HL-60/S4 treated with retinoic acid at 250 ng/mL for 4 days and 3 days (cell line): Measurements from ENCODE around the gene CCDC92B.

Source experiments
- in situ Hi-C: fragments of 300-500 bp; cut with MboI; formaldehyde crosslinking; loops from 2 replicates; pipeline ENCODE4 v1.7.0; 2022; ENCODE audit warnings: low sequenced_read_pairs

CCDC92B gene

DNA sequence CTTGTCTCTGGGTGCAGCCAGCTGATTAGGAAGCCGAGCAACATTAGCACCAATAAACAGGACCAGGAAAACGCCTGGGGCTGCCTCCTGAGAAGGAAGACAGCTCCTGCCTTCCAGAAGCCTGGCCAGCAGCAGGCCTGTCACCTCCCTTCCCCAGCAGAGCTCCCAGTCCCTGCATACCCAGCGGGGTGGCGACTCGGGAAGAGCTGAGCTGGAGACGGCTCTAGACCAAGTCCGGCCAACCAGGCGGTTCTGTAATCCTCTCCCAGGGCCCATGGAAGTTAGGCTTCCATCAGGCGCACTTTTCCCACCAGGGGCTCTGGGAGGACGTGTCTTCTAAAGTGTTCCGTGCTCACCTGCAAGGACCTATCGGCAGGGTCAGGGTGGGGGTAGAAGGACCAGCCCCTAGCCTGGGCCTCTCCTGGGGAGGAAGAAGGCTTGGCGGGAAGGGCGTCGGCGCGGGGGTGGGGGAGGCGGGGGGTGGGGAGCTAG lies 25.9 kb downstream of the CCDC92B start:
- in situ Hi-C loops = no loop called here

DNA sequence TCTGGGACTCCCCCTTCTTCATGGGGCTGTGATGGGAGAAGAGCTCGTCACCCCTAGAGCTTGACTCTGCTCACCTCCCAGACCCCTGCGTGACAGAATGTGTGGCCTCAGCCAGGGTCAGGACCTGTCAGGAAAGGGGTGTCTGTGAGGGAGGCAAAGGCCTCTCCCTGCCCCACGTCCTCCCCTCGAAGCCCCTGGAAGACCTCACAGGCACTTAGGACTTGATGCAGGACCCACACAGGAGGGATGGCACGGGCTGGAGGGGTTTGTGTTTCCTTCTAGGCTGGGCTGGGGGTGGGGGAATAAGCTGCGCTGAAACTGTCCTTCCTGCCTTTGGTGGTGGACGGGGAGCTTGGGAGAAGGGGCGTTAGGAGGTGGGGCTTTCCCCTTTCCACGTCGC lies 26.8 kb downstream of the CCDC92B start:
- in situ Hi-C loops = no loop called here

DNA sequence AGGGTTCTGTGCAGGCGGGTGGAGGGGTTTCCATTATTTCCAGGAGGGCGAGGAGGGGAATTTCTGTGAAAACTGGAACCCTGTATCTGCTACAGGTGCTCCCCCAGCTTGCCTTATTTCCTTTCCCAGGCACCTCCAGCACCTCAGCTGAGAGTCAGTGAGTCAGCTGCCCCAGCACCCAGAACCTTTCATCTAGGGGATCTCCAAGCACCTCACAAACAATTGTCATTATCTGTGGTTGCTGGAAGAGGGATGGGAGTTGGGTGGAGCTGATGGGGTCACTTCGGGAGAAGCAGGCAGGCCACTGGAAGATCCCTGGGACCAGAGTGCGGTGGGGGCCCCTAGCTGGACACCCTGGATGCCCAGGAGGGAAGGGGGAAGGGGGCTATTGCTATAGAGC lies 27.8 kb downstream of the CCDC92B start:
- in situ Hi-C loops = no loop called here

DNA sequence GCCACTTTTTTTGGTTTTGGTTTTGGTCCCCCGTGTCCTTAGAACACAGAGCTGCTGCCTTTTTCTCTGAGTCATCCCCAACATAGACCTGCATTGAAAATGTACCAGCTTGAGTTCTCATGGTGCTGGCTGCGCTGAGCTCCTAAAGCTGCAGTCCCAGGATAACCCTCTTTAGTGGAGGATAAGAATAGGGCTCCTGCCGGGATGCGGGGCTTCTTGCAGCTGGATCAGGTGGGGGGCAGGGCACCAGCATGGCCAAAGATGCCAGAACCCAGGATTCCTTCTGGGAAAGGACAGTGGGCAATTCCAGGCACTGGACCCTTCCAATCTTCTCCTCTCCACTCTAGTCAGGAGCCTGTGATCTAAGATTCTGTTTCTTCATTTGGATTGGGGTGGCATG lies 29.6 kb downstream of the CCDC92B start:
- in situ Hi-C loops = no loop called here

DNA sequence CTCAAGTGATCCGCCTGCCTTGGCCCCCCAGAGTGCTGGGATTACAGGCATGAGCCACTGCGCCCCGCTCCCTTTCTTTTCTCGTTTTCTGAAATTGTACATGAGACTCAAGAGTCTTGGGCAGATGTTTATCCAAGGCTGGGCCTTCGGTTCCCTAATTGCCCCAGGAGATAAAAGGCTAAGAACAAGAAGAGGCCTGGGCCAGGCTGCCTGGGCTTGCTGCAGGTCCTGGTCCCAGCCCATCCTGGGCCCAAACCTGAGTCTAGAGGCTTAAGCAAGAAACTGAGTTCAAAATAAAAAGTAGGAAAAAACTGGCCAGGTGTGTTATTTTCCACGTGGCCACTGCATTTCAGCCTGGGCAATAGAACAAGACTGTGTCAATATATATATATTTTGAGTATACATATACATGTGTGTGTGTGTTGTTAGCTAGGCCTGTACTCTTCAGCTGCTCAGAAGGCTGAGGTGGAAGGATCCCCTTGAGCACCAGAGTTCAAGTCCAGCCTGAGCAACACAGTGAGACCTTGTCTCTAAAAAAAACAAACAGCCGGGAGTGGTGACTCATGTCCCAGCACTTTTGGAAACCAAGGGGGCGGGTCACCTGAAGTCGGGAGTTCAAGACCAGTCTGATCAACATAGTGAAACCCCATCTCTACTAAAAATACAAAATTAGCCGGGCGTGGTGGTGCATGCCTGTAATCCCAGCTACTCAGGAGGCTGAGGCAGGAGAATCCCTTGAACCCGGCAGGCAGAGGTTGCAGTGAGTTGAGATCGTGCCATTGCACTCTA lies 31.1 kb downstream of the CCDC92B start:
- in situ Hi-C loops = no loop called here

DNA sequence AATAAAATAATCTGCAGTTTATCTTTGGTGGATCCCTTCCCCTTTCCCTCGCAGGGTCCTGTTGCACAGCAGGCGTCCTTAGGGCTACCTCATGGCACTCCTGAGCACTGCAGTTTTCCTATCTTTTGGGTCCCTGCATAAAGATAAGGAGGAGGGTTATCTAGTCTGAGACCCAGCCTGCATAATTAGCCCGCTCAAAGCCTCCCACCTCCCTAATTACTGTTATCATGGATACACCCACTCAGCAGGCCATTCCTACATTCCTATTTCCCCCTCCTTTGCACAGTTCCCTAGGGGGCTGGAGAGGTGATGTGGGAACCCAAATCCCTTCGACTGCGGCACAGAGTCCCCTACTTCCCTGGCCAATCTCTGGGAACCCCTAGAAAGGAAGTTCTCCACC lies 32.8 kb downstream of the CCDC92B start:
- in situ Hi-C loops = no loop called here

DNA sequence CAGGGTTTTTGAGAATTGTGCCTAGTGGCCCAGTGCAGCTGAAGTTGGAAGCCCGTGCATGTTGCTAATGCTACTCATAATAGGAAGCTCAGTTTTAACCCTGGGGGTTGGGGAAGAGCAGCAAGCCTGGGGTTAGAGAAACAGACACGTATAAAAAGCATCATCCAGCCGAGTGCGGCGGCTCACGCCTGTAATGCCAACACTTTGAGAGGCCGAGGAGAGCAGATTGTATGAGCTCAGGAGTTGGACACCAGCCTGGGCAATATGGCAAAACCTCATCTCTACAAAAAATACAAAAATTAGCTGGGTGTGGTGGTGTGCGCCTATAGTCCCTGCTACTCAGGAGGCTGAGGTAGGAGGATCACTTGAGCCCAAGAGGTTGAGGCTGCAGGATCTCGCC lies 35.6 kb downstream of the CCDC92B start:
- in situ Hi-C loops = no loop called here

DNA sequence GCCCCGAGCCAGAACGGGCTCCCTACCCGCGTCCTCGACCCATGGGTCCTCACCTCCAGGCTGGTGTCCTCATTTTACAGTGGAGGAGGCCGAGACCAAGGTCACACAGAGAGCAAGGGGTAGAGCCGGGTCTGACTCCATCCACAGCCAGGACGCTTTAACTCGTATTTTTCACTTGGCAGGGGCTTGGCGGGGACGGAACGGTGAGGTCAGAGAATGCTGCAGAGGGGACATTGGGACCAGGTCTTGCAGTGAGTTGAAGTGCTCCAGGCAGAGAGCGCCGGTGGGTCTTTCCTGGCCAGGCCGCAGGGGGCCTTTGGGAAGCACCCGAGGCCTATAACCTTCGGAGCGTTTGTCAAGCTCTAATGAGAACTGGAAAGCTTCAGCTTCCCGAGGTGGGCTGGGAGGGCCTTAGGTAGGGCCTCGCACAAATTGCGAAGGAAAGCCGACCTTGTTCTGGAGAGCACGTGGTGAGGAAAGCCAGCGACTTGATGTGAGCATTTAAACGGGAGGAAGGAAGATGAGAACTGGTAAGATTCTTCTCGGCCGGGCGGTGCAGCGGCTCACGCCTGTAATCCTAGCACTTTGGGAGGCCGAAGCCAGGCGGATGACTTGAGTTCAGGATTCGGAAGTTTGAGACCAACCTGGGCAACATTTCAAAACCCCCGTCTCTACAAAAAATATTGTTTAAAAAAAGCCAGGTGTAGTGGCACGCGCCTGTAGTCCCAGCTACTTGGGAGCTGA lies 37.0 kb downstream of the CCDC92B start:
- in situ Hi-C loops = no loop called here

DNA sequence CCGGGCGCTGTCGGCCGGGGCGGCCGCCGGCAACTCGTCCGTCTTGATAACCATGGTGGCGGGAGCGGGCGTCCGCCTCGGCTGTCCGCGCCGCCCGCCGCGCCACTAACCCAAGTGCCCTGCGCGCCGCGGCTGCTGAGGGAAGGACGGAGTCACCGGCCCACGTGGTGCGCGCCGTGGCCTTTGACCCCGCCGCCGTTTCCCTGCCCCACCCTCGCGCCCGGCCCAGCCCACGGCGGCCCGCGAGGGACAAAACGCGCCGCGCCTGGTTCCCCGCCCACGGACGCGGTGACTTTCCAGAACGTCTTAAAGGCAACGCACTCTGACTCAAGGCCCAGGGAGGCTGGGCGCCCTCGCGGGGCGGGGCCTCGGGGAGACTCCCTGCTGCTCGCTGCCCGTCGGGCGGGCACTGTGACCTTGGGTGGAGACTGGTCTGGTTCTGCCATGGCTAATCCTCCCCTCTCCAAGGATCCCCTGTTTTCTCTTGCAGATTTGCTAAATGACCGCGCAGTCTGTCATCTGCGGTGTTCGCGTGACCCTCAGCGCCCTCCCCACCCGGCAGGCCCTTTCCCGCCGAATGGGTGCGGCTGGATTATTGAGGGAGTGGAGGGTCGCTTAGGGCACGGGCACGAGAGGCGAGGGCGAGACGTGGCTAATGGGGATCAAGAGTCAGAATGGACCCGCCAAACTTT lies 37.7 kb downstream of the CCDC92B start, which contains the start of gene CLUH:
TSS of gene CLUH (minus strand) at position 157 of the 692 bp plus-strand sequence. CDS start at position 54, 103 bp downstream.
- in situ Hi-C loops = no loop called here

DNA sequence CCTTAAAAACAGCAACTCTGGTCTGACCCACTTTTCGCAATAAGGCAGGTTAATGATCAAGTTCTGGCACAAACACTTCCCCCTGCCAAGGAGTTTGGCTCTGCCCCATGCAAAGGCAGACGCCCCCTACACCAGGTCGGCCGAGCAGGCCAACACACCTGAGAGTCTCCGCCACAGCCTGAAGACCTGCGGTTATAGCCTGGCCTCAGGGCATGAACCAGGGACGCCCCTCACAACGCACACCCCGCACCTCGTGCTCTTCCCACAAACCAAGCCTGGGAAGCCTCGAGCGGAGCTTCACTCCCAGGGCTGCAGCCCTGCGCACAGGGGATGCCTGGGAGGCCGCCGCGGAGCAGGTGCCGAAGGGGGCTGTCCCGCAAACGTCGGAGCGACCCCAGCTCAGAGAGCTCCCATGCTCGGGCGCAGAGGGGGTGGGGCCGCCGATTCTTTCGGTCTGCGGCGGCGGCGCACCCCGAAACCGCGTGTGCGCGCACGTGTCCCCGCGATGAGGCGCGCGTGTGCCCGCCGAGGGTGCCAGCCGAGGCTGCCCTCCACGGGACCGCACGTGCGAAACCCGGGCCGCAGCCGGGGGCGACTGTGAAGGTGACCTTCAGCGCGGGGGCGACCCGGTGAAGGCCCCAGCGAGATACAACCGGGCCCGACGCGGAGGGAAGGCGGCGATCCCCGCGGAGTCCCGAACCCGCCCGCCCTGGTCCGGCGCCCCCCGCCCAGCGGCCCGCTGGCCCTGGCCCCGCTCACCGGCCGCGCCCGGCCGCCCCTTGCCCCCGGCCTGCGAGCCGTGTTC lies 38.4 kb downstream of the CCDC92B start:
- in situ Hi-C loops = no loop called here

DNA sequence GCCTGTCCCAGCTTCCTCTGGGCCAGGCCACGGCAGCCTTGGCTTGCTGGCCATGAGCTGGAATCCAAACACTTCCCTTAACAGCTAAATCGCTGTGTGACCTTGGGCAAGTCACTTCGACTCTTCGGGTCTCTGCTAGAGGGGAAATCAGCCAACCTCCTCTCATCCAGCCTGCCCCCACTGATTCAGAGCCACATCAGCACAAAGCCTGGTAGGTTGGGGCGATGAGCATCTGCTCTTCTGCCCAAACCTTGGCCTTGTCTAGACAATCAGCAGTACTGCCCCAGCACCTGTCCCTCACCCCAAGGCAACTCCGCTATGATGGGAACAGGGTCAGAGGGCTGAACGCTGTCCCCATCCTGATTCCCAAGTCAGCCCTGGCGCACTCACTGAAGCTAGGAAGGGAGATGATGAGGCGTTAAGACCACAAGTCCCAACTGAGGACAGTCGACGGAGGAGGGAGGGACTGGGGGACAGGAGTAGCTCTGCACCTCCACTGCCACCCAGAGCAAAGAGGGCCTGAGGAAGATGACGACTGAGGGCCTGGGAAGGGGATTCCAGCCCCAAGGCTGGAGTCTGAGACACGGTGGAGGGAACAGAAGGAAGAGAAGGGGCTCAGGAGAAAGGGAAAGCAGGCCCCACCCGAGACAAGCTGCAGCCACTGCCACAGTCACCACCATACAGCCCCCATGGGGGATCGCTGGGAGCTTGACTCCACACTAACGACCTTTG lies 39.2 kb downstream of the CCDC92B start:
- in situ Hi-C loops = no loop called here

DNA sequence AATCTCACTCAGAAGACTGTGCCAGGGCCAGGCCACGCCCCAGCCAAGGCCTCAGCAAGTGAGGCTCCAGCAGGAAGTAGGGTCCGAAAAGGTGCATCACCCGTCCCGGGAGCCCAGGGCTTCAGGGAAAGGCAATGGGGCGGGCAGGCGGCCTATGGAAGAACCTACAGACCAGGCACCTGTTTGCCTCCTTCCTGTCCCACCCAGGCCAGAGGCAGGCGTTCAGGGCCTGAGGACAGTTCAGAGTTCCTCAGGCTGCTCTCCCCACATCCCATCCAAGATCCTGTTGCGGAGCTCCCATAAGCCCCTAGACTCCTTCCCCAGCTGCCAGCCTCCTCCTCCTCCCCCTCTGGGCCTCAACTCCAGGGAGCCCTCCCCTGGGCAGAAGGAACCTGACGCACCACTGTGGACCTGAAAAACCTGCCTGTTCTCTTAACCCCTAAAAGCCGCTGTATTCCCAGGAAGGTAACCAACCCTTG lies 40.2 kb downstream of the CCDC92B start:
- in situ Hi-C loops = no loop called here

DNA sequence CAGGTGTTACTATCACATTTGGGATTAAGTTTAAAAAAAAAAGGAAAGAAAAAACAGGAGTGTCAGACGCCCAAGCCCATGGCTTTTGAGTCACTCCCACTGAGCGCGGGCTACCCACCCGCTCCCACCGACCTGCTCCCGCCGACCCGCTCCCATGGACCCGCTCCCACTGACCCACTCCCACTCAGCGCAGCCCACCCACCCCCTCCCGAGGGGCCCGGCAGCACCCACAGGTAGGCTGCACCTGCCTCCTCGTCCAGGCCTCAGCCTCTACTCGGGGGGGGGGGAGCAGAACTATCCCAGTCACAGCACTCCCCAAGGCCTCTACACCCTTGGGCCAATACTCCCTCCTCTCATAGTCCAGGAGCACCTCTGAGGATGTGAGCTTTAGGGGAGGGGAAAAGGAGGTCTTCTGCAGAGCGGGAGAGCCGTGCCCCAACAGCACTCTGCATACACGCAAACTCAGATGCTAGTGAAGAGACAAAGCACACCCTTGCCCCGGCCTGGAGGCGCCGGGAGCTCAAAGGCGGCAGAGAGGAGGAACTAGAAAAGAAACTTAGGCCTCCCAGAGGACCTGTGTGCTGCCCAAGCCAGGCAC lies 40.8 kb downstream of the CCDC92B start:
- in situ Hi-C loops = no loop called here

DNA sequence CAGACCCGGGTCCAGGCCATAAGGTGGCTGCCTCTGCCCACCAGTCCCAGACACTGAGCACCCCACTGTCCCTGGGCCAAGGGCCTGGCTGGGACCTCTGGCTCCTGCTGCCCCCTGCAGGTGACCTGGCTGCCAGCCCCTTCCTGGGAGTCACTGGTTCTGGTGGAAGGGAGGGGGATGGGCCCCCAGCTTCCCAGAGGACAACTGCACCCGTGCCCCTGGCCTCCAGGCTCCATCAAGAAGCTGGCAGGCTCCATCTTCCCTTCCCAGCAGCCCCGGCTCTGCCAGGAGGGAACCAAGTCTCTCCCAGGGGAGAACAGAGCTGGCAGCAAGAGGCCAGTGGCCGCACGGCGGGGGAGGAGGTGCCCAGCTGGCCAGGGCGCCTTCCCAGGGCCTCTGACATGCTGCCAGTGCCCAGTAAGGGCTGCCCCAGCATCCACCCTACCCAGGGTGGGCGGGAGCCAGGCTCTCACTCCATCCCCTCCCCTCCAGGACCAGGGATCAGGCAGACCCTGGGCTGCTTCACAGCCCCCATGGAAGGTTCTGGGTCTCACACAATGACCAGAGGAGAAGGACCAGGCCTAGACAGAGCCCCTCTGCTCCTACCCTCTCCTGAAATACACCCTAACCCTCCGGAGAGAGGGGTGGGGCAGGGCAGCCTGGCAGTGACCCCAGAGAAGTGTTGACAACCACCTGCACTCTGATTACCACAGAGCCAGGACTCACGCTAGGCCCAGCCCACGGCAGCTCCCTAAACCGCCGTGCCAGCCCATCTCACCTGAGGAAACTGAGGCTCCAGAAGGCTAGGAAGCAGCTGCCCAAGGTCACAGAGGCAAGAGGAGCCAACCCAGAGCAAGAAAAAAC lies 41.5 kb downstream of the CCDC92B start:
- in situ Hi-C loops = no loop called here

DNA sequence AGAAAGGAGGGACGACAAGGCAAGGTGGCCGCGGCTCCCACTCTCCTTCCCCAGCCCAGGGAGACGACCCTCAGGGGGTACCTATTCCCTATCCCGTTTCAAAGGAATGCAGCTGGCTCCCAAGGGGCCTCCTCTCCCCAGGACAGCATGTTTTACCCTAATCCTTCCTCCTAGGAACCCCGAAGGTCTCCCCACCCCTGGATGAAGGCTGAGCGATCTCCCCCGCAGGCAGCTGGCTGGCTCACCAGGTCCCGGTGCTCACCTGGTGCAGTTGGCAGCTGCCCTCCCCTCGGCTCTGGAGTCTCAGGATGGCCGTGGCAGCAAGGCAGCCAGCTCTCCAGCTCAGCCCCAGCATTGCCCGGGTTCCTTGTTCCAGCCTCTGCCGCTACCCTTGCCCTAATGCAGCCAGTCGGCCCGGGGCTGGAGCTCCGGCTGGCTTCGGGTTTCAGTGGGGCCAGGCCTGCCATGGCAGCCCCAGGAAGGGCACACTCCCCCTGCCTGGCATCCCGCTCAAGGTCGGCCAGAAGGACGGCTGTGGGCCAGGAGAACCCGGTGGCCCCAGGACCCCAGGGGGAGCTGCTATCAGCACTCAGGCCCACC lies 42.4 kb downstream of the CCDC92B start:
- in situ Hi-C loops = no loop called here

DNA sequence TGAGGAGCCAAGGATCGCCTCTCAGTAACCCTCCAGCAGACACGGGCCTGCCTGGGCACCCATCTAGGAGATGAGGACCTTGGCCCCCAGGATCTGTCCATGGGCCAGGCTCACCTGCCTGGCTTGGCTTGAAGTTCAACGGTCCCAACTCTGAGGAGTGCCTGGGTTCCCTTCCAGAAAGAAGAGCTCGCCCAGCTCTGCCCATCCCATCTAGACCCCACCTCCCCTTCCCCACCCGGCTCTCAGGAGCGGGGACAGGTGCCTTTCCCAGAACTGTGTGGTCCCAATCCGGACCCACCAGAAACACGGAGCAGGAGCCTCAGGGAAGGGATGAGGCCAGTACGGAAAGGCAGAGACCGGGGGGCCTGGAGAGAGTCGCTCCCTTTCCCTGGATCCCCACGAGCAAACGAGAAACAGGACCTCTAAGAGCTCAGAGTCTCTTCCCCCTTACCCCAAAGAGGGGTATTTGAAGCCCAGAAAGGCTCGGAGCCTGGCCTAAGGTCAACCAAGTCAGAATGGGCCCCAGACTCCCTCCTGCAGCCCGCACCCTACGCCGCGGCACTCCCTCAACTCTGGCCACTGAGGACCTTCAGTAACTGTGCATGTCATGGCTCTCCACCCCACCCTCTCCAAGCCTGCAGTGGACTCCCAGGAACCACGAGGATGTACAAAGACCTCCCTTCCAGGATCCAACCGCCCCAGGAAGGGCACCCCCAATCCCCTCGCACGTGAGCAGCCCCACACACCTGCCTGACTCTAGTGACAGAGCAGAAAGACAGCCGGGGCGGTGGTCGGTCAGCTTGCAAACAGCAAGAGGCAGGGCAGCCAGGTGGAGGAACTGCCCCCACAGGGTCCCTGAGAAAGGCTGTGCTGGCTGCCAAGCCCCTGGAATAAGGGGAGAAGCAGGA lies 43.3 kb downstream of the CCDC92B start:
- in situ Hi-C loops = no loop called here

DNA sequence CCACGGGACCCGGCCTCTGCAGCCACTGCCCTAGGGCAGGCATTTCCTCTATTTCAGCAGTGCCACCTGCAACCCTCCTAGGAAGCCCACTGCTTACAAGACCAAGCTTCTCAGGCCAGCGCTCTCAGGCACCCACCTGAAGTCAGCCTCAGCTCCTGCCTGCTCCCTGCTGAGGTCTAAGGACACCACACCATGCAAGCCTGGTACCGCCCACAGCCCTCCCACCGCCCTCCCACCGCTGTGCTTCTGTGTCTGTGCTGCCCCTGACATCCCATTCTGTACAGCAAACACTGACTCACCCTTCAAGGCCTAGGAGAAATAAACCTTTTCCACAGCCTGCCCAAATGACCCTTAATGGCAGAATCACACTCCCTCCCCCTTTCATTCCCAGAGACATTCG lies 44.2 kb downstream of the CCDC92B start:
- in situ Hi-C loops = no loop called here
